Stimulated activated CD4-positive, alpha-beta T cell treated with anti-CD3 and anti-CD28 coated beads, TNF-alpha, amount 100 ng/mL, for 24 hours (primary cell): ENCODE data around the gene HOXB3.
A peak's percentile ranks its signal among the peaks of the same experiment; 100 is the strongest.
"Not testable (repeated sequence)": the region's sequence is repeated elsewhere in the genome, so short reads cannot be mapped to it uniquely, and the experiment has no call there.

Experiments
- DNase-seq, 3 experiments: peaks; one replicate each; pipeline ENCODE4 v3.0.0-alpha.2; 2020; ENCODE audit warnings: low read depth in 3 of 3

HOXB3 gene

DNA sequence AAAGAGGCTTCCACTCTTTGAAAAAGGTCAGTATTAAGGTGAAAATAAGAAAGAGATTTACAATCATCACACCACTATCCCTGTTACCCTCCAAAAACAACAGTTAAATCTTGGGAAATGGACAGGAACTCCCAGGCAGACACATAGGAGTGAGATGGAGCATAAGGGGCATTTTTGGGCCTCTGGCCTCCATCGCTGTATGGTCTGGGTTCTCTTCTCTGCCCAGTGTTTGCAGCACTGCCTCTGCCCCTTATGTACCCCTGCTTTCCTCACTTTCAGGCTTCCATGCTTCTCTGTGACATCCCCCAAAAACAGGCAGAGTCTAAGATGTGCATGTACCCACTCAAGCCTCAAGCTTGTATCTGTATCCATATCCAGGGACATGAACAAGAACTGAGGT, 44.5 kb downstream of the HOXB3 start:
- DNase-seq, result no peak

DNA sequence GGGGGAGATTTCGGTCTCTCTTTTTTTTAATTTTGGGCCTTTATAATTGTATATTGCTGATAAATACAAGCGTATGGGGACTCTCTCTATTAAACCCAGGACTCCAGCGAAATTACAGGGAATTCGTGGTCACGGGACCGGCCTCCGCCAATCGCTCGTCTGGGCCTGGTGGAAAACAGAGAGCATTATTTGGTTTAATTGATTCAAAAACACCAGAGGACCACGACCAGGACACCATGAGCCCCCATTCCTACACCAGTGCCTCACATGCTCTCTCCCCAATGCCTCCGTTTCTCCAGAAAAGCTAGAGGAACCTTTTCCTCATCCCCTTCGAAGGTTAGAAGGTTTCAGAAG, 45.0 kb downstream of the HOXB3 start, which contains the start of gene HOXB2:
Gene HOXB2, minus strand, starts transcription at position 88 of the 354 bp plus-strand sequence. CDS start 198 bp downstream, outside the sequence.
- DNase-seq, result no peak

DNA sequence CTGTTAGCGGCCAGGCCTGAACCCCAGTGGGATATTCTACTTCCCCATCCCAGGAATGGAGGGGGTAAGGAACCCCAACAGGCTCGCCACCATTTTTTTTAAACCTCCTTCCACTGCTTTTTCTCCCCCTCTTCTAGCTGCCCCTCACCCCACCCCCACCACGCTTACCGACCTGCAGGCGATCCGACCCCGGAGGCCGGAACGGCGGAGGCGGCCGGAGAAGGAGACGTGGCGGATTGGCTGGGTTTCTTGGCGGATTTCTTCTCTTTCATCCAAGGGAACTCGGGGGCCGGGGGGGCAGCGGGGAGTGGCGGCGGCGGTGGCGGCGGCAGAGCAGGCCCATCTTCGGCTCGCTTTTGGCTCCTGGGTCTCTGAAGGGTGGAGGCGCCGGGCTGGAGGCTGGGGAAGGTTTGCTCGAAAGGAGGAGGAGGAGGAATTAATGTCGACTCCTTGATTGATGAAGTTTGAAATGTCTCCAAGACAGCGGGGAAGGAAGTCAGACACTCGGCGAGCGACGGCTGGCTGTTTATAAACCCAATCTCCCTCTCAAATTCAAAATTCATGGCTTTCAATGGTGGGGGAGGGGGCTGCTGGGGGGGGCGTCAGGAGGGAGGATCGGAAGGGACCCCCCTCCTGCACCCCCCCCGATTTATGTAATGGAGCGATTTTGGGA, 45.6 kb downstream of the HOXB3 start:
- peak in 1 of 3 experiments; percentile 34 for DNase-seq

DNA sequence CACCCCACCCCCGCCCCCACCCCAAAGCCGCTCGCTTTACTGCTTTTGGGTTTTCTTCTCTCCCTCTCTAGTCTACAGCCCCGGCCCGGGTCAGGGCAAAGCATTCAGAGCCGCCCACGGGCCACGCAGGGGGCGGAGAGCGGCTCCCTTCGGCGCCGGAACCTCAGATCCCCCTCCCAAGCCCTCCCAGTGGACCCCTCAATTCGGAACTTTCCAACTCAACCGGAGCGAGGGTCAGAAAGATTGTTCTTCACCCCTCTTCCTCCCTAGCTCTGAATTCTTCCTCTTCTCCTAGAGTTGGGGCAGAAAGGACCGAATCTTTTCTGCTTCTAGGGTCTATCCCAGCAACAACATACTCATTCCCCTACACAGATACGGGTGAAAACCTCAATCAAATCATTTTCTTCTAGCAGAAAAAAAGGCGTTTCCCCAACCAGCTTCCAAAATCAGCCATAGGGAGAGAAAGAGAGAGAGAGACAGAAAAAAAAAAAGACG, 46.1 kb downstream of the HOXB3 start:
- DNase-seq, result peak in 1 of 3 experiments; percentile 54

DNA sequence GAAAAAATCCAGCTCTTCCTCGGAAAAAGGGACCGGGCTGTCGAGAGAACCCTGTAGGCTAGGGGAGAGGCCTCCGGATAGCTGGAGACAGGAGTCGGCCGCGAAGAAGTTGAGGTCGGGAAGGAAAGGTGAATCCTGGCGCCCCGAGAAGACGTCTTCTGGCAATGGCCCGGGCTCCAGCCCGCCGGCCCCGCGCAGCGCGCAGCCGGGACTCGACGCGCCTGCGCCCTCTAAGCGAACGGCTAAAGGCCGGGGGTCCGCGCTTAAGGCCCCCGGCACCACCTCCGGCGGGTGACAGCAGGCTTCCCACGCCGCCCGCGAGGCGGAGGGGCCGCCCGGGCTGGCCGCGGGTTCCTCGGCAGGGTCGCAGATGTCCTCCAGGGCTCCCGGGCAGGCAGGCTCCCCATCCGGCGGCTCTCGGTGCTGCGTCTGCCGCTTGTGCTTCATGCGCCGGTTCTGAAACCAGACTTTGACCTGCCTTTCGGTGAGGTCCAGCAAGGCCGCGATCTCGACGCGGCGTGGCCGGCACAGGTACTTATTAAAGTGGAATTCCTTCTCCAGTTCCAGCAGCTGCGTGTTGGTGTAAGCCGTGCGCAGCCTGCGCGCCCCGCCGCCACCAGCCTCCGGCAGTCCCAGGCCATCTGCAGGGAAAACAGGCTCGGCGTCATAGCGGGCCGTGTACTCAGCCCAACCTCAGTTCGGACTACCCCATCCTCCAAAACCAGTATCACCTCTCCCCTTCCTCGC, 46.8 kb downstream of the HOXB3 start:
- peak in 2 of 3 experiments; percentile 20 to 61 for DNase-seq

DNA sequence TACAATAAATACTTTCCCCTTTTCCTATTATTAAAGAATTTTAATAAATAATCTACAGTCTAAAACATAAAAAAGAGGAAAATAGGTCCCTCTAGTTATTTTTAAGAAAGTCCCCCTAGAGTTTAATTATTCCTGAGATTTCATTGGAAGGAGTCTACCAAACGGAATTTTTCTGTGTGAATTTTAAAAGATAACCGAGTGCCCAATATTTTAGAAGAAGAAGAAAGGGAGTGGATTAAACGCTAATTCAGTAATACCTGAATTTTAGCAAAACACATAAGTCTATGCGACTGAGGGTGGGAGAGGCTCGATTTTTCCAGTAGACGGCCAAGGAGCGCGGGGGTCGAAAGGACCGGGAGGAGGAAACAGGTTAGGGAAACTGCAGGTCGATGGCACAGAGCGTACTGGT, 47.3 kb downstream of the HOXB3 start:
- DNase-seq, result no peak

DNA sequence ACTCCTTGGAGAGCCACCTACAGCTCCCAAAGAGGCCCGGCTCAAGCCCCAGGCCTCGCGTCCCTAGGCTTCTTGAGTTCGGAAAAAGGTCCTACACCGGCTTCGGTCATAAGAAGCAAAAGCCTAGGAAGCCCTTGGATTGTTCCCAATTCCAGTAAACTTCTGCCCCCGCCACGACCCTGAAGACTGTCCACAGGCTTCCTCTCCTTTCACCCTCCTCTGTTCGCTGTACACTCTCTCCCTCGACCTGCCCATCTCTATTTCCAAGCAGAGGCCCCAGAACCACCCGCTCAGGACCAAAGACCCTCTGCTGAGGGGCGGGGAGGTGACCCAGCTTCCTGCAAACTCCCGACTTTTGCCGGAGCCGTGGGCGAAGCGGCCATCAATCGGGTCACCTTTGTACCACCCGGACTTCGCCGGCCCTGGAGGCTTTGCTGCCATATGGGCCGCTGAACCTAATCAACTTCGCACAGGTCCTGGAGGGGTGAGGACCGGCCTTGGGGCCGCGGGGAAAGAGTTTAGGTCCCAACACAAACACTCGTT, 47.9 kb downstream of the HOXB3 start:
- no peak for DNase-seq

DNA sequence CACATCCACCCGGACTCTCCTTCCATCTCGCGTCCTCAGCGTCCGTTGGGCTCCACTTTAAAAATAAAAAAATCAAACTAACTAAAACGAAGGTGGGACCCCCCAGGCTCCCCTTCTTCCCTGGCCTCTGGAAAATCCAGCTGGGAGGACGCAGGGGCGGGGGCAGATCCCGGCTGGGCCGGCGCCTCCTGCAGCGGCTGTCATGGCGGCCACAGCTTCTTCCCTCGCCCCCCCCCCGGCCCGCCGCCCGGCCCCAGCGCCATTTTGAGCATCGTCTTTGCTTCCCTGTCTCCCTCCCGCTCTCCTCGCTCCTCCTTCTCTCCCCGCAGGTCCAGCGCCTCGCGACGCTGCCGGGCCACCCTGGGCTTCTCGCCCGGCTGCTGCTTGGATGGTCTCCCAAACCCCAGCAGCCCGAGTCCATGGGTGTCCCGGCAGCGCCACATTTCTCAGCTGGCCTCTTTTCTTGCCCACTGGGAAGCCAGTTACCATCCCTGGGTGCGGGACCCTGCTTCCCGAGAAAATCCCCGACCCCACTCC, 48.4 kb downstream of the HOXB3 start:
- DNase-seq, result peak in 2 of 3 experiments; percentile 19 to 39

DNA sequence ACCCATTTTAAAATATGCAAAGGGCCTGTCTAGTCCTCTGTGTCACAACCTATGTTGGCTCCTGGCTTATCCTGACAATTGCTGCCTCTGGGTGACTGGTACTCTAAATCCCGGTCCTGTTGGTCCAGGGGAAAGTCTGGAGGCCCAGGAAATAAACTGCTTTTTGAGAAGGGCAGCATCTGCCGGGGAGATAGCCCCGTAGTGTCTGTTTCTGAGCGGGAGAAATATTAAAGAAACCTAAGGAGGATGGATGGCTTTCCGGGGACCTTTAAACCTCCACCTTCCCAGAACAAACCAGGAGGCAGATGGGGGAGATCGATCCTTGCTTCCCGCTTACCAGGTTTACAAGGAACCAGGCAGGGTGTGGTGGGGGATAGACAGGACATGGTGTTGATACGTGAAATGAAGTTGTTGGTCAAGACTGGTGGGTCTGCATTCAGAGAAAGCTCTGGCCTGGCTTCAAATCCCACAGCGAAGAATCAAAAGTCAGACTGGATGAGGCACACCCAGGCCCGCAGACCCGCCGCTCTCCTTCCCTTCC, 48.9 kb downstream of the HOXB3 start:
- DNase-seq, result no peak

DNA sequence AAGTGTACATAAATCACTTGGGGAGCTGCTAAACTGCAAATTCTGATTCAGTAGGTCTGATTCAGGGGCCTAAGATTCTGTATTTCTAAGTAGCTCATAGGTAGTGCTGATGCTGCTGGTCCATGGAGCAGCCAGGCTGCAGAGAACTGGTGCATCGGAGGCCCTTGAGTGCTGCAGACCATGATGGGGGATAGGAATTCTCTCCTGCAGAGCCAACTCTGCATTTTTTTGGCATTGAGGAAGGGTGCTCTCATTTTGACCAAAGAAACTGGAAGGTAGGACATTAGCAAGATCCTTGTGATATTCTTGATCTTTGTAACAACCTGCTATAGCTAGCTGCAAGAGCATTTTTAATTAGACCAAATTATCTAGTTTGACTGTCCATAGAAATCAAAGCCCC, 49.8 kb downstream of the HOXB3 start:
- no peak for DNase-seq

DNA sequence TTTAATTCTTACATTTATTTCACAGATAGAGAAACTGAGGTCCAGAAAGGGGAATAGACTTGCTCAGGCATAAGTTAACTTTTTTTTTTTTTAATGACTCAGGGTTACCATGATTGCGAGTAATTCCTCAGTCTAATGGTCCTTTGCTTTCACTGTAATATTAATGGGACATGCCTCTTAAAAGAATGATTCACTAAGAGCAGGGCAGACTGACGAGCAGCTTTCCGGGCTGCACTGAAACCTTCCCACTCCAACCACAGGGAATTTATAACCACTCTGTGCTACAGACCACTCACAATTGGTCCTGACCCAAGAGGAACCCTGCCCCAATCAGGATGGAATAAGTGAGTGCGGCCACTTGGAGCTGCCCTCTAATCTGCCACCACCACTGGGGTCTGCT, 50.9 kb downstream of the HOXB3 start:
- DNase-seq, result no peak

DNA sequence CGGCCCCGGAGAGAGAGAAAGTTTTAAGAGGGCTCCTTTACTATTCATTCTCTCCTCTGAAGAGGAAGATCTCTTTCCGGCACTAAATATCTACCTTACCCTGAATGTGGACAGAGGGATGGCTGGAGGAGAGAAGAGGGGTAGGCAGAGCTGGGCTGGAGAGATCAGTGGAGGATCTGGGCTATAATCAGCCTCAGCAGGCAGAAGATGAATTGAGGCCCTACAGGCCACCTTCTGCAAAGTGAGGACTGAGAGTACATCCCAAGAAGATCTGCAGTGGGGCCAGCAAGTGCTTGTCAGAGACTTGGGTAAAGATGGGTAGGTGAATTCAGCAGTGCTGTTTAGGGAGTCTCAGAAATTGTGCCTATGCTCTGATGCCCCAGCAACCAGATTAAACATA, 52.7 kb downstream of the HOXB3 start:
- no peak for DNase-seq

DNA sequence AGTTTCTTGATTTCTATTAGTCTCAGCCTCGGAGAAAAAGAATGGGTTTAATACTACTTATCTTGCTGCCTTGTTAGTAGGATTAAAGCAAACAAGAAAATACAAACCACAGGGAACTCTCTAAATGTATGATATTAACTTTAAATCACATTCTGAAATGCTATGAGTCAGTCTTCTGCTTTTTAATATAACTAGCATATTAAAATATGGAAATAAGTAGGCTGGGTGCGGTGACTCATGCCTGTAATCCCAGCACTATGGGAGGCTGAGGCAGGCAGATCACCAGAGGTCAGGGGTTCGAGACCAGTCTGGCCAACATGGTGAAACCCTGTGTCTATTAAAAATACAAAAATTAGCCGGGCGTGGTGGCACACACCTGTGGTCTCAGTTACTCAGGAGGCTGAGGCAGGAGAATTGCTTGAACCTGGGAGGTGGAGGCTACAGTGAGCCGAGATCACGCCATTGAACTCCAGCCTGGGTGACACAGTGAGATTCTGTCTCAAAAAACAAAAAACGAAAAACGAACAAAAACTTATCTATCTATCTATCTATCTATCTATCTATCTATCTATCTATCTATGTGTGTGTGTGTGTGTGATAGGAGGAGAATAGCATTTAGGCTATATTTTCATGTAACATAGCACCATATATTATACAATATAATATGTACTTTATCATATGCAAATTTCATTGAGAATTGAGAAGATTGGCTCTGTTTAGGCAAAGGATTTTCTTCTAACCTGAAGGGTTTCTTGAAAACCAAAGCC, 54.1 kb downstream of the HOXB3 start:
- DNase-seq, result not testable (repeated sequence)

DNA sequence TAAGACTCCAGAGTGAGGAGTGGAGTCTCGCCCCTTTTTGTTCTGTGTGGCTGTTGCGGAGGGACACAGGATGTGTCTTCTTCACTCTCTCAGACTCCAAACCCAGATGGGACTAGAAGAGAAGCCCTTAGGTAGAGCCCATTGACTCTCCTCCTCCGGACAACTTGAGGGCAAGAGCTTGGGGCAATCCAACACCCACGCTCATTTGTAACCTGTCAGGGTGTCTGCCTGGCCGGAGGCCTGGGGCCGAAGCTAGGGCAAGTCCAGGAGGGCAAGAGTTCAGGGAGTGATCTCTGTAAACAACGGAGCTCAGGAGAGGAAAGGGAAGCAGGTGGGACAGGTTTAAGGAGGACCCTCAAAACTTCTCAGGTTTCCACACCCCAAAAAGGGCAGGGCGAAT, 57.8 kb downstream of the HOXB3 start:
- DNase-seq, result no peak

DNA sequence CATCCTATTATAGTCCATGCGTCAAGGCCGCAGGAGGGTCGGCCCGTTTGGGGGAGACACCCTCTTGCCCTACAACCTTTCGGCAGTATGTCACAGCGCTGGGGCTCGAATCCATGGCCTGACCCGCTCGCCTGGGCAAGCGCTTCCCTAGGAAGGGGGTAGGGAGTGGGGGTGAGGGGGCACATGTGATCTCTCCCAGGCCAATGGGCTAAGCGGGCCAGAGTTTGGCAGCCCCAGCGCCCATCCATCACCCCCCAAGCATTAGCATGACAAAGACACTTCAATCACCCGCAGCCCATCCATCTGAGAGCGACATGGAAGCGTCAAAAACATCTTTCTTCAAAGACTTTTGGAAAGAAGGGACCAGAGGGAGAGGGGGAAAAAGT, 59.2 kb downstream of the HOXB3 start, which contains the start of gene HOXB1:
Gene HOXB1, minus strand, starts transcription at position 125 of the 386 bp plus-strand sequence. Its CDS starts 107 bp downstream, at position 18.
- no peak for DNase-seq

DNA sequence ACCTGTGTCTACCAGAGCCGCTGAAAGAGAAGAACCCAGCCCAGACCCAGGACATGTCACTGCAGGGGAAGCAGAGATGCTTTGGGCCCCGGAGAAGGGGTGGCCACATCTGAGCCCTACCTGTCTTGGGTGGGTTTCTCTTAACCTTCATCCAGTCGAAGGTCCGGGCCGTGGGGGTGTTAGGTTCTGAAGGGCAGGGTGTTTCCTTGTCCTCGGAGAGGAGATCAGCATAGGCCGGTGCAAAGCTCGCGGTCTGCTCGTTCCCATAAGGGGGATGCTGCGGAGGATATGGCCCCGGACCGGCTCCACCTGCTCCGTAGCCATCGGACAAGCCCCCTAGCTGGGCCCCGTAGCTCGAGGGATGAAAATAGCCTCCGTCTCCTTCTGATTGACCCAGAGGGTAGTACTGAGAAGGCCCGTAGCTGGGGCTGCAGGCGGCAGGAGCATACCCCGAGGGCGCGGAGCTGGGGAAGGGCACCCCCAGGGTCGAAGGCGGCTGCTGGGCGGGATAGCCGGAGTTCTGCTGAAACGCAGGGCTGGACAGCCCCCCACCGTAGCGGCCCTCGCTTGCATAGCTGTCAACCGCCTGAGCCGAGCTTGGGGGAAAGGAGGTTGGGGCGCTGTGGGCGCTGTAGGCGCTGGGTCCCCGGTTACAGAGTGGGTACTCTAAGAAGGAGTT, 59.7 kb downstream of the HOXB3 start:
- no peak for DNase-seq

DNA sequence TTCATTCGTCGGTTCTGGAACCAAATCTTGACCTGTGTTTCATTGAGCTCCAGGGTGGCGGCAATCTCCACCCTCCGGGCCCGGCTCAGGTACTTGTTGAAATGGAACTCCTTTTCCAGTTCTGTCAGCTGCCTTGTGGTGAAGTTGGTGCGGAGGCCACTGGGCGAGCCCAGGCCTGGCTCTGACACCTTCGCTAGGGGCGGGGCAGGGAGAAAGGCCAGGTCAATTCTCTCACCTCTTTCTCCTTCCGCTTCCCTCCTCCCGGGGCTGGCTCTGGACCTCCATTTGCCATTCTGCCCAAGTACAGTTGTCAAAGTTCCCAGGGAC, 60.4 kb downstream of the HOXB3 start:
- DNase-seq, result no peak

DNA sequence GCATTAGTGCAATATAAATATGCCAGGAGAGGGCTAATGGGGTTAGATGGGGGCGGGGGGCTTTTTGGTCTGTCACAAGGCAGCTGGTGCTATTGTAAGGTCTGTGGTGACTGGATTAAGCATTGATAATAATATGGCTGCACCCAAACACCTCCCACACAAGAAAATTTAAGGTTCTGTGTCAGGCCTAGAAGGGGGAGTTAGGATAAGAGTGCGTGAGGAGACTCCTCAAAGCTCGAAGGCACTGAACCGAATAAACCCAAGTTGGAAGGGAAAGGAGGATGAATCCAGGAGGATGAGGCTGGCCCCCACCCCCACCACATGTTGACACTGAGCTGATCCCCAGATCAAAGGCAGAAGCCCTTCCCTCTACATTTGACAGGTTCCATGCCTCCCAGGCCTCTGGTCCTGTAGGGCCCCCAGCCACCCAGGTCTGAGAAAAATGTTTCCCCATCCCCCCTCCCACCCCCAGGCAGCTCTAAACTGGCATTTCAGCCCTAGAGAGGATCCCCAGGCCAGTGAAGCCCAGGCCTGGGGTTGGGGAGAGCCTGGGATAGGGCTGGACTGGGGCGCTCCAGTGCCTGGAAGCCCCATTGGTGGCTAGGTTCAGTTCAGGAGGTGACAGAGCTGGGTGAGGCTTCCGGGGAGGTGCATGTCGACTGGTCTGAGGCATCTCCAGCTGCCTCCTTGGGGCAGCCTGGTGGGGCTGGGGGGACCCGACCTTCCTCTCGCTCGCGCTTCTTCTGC, 60.9 kb downstream of the HOXB3 start:
- no peak for DNase-seq

DNA sequence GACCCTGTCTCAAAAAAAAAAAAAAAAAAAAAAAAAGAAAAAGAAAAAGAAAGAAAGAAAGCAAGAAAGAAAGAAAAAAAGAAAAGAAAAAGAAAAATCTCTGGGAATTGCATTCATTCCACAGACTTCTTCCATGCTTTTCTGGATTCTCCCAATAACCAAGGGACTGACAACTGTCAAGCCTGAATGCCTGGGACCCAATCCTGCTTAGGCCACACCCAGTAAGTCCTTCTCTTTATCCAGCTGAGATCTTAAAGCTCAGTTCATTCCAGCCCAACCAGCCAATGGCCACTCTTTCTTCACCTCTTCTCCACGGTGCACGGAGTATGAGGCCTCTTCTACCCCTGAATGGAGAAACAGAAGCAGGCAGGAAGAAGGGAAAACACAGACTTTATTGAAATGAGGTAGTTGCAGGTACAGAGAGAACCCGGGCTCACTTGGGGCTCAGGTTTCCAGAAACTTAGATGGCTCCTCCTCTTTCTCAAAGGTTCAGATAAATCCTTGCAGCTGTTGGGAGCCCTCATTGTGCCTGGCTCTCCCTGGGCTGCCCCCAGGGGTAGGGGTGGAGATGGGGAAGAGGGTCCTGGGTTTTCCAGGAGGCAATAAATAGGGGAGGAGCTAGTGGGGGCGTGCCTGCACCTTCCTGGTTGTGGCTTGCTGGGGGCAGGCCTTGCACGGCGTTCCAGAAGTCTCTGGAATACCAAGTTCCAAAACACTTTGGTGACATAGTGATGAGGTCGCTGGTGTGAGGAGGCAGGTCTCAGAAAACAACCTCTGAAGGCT, 61.7 kb downstream of the HOXB3 start:
- DNase-seq, result no peak

DNA sequence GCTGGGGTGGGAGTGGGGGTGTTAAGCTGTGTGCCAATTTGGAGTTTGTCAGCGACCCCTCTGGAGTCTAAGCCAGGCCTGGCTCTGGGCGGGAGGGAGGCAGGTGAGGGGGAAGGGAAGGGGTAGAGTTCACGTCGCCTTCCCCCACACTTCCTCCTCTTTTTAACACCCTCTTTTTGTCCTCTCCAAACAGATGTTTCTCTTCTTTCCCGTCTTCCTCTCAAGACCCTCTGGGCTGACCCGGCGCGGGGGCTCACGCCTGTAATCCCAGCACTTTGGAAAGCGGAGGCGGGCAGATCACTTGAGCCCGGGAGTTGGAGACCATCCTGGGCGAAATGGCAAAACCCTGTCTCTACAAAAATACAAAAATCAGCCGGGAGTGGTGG, 62.5 kb downstream of the HOXB3 start:
- DNase-seq, result no peak
